Spleen (tissue), 11 donors: ENCODE data around the gene PCDHA7. TPM values are rescaled to one million over a fixed set of nuclear protein-coding genes. Genes with fewer than 3 reads are reported as not detected.

Experiments used
- DNase-seq: peaks from one replicate; pipeline ENCODE4 v3.0.0-alpha.2; 2020
- H3K27ac ChIP-seq, 8 donors: fragments of 200-600 bp; sonication (generic) in 7 of 8; 1 replicate in 4 of 8; 2 replicates in 4 of 8; pipeline versions ENCODE4 v1.5.0 to v1.8.0; 2016 to 2021; ENCODE audit warnings: inconsistent platforms in 4 of 8, mild to moderate bottlenecking in 4 of 8, moderate library complexity in 1 of 8
- H3K27me3 ChIP-seq, 7 donors: fragments of 200-600 bp; sonication (generic) in 6 of 7; replicated peaks in 1 of 7; 1 replicate in 4 of 7; 2 replicates in 3 of 7; pipeline versions ENCODE4 v1.5.0 to v1.8.0; 2016 to 2021; ENCODE audit warnings: inconsistent platforms in 3 of 7, mild to moderate bottlenecking in 1 of 7
- H3K36me3 ChIP-seq, 6 donors: fragments of 200-600 bp; sonication (generic) in 5 of 6; 1 replicate in 4 of 6; 2 replicates in 2 of 6; pipeline versions ENCODE4 v1.5.0 to v1.8.0; 2016 to 2021; ENCODE audit warnings: inconsistent platforms in 2 of 6
- H3K4me1 ChIP-seq, 6 donors: fragments of 200-600 bp; sonication (generic) in 5 of 6; 1 replicate in 3 of 6; 2 replicates in 3 of 6; pipeline versions ENCODE4 v1.5.0 to v1.8.0; 2016 to 2021; ENCODE audit warnings: inconsistent platforms in 3 of 6
- H3K4me3 ChIP-seq, 8 donors: fragments of 200-600 bp; sonication (generic) in 7 of 8; 1 replicate in 4 of 8; 2 replicates in 4 of 8; pipeline versions ENCODE4 v1.5.0 to v1.8.0; 2016 to 2021; ENCODE audit warnings: inconsistent platforms in 4 of 8, mild to moderate bottlenecking in 4 of 8, moderate library complexity in 2 of 8
- H3K9me3 ChIP-seq, 8 donors: fragments of 200-600 bp; sonication (generic) in 7 of 8; 1 replicate in 4 of 8; 2 replicates in 4 of 8; pipeline versions ENCODE4 v1.5.0 to v1.8.0; 2016 to 2021; ENCODE audit warnings: inconsistent platforms in 4 of 8
- CTCF ChIP-seq, 11 experiments: fragments of 200-600 bp in 7 of 11; fragments of 450-650 bp in 4 of 11; sonication (generic) in 4 of 11; IDR thresholded peaks in 8 of 11; conservative IDR thresholded peaks in 3 of 11; 1 replicate in 7 of 11; 2 replicates in 4 of 11; pipeline versions ENCODE4 v1.4.0 to v1.8.0; 2016 to 2021; ENCODE audit warnings: antibody characterized with exemption in 11 of 11, inconsistent platforms in 4 of 11, mild to moderate bottlenecking in 1 of 11
- POLR2A ChIP-seq, 3 donors: fragments of 450-650 bp; IDR thresholded peaks; one replicate each; pipeline ENCODE4 v1.5.1; 2017; ENCODE audit warnings: antibody characterized with exemption in 3 of 3, mild to moderate bottlenecking in 1 of 3
- POLR2AphosphoS5 ChIP-seq, 3 donors: sonication (generic); formaldehyde crosslinking; IDR thresholded peaks; one replicate each; pipeline ENCODE4 v1.5.1; 2017; ENCODE audit warnings: antibody characterized with exemption in 3 of 3
- WGBS, 5 donors: extraction: QIAGEN DNeasy Blood & Tissue Kit in 3 of 5; methylation state at CpG; one replicate each; pipeline versions ENCODE4 v1.1.5 to v1.1.7; 2013 to 2018; 5-methylcytosine and 5-hydroxymethylcytosine counted together
- intact Hi-C: fragments of 100-400 bp; cut with DNase I; formaldehyde crosslinking; loops from one replicate; pipeline ENCODE4 v1.15.0; 2023; ENCODE audit warnings: low total_unique reads
- polyA plus RNA-seq, 3 donors: library from polyadenylated mRNA; stranded (reverse); fragments of 200-250 nt; gene quantifications; one replicate each; pipeline ENCODE4 v1.2.1, GENCODE V29; 2013
- total RNA-seq, 7 donors: library from RNA; depleted of rRNA in 3 of 7; stranded (reverse); fragments of >200 nt in 3 of 7; fragmentation: NEBNext Ultra II Directional in 4 of 7; extraction: Animal tissue kit (Norgen Biotek cat#: 25700) in 4 of 7; gene quantifications; one replicate each; pipeline versions ENCODE4 v1.1.0 to v1.2.1, GENCODE V29; 2016 to 2021
- donor health status: healthy with polysubstance abuse.
- donor health status: DM: no; HTN: no; CAD: no; lungs with moderate emphysema.
- donor health status: DM: no; HTN: no; CAD: no.
- donor health status: Bipolar disorder and iron deficiency.
- donor health status: healthy.
- donor health status: DM: no; HTN: no; CAD: no.
- donor health status: DM: yes; HTN: yes; CAD: no.

Gene PCDHA7
- total and polyA plus RNA-seq, 10 donors: 0.03 to 0.72 (median 0.40) TPM; not detected in 2

DNA sequence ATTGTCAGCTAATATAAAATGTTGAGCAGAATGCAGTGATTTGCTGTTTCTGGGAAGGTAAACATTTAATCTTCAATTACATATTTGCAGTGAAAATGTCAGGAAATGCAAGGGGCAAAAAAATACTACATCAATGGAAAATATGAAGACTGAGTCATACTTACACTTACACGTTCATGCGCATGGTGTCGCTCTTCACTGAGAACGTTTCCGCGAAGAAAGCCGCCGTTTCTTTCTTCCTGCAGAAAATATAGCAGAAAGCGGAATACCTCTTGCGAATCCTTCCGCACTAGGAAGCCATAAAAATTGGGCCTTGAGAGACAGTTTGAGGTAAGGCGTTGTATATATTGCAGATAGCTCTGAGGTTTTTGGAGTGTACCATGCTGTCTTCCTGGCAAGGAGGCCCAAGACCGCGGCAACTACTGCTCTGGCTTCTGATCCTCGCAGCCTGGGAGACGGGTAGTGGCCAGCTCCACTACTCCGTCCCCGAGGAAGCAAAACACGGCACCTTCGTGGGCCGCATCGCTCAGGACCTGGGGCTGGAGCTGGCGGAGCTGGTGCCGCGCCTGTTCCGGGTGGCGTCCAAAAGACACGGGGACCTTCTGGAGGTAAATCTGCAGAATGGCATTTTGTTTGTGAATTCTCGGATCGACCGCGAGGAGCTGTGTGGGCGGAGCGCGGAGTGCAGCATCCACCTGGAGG, 48.0 kb downstream of the PCDHA7 start, which contains the start of gene PCDHA13:
PCDHA13 (plus strand) TSS at position 236 of the 702 bp plus-strand sequence; CDS start at position 381, 145 bp downstream.
- intact Hi-C loops: no loop called here
- DNase-seq: no peak
- Histone ChIP-seq H3K4me3 (peak within 1 kb of the TSS in 6 of 8 donors; percentile 3 to 53 (median 14)), H3K36me3 (no peaks in the 10 kb centered on the region), H3K4me1 (no peaks in the 10 kb centered on the region), H3K9me3 (peaks cover 0 to 76% (median 34%) of the 10 kb centered on the region in 8 donors), H3K27ac (no peak within 1 kb of the TSS), H3K27me3 (peaks cover 0 to 81% (median 5%) of the 10 kb centered on the region in 7 donors)
- 15 to 26% (median 20%) methylated on average over 25 to 35 of the region's 35 CpGs for WGBS, 5 donors
- peak in 2 of 11 experiments; percentile 20 to 32 for TF ChIP-seq CTCF (IDR thresholded peaks at IDR 0.05 in 8 of 11, conservative IDR thresholded peaks at IDR 0.05 in 3 of 11)
- no peak for TF ChIP-seq POLR2A (IDR thresholded peaks at IDR 0.05)
- no peak for TF ChIP-seq POLR2AphosphoS5 (IDR thresholded peaks at IDR 0.05)

DNA sequence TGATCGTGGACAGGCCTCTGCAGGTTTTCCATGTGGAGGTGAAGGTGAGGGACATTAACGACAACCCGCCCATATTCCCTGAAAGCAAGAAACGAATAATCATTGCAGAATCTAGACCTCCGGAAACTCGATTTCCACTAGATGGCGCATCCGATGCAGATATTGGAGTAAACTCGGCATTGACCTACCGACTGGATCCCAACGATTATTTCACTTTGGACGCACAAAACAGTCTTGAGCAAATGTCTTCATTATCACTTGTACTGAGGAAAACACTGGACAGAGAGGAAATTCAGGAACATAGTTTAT, 48.5 kb downstream of the PCDHA7 start:
- Histone ChIP-seq H3K36me3 (no peaks in the 10 kb centered on the region), H3K27ac (no peak overlapping the region), H3K4me3 (peak overlapping the region in 6 of 8 donors; percentile 3 to 53 (median 14)), H3K27me3 (peaks cover 0 to 80% (median 3%) of the 10 kb centered on the region in 7 donors), H3K9me3 (peaks cover 0 to 71% (median 29%) of the 10 kb centered on the region in 8 donors), H3K4me1 (no peaks in the 10 kb centered on the region)
- DNase-seq: no peak
- TF ChIP-seq POLR2AphosphoS5 (IDR thresholded peaks at IDR 0.05) (no peak), CTCF (IDR thresholded peaks at IDR 0.05 in 8 of 11, conservative IDR thresholded peaks at IDR 0.05 in 3 of 11) (no peak), POLR2A (IDR thresholded peaks at IDR 0.05) (no peak)
- 16 to 27% (median 21%) methylated on average over 12 of the region's 12 CpGs for WGBS, 5 donors
- intact Hi-C loops: no loop called here

GRCh38 chr5:140883373-140883772, 49.3 kb downstream of the PCDHA7 start:
- DNase-seq: no peak
- H3K27ac ChIP-seq: no peak overlapping the region
- peaks cover 0 to 63% (median 27%) of the 10 kb centered on the region in 8 donors for H3K9me3 ChIP-seq
- TF ChIP-seq POLR2AphosphoS5 (IDR thresholded peaks at IDR 0.05) (no peak), POLR2A (IDR thresholded peaks at IDR 0.05) (no peak), CTCF (IDR thresholded peaks at IDR 0.05 in 8 of 11, conservative IDR thresholded peaks at IDR 0.05 in 3 of 11) (no peak)
- H3K4me1 ChIP-seq: no peaks in the 10 kb centered on the region
- H3K36me3 ChIP-seq: no peaks in the 10 kb centered on the region
- no peak overlapping the region for H3K4me3 ChIP-seq
- intact Hi-C loops: no loop called here
- 40 to 82% (median 57%) methylated on average over 4 to 41 of the region's 41 CpGs for WGBS, 5 donors
- peaks cover 0 to 73% (median 3%) of the 10 kb centered on the region in 7 donors for H3K27me3 ChIP-seq

- 42 to 59% (median 52%) methylated on average over 46 to 79 of the region's 79 CpGs for WGBS, 5 donors
- TF ChIP-seq POLR2A (IDR thresholded peaks at IDR 0.05): no peak
- no peak for TF ChIP-seq POLR2AphosphoS5 (IDR thresholded peaks at IDR 0.05)
- TF ChIP-seq CTCF (IDR thresholded peaks at IDR 0.05 in 8 of 11, conservative IDR thresholded peaks at IDR 0.05 in 3 of 11): no peak
- peak; percentile 61 for DNase-seq
- no peaks in the 10 kb centered on the region for H3K4me1 ChIP-seq
- no peak overlapping the region for H3K4me3 ChIP-seq
- intact Hi-C loops: no loop called here
- H3K27me3 ChIP-seq: peaks cover 0 to 67% (median 3%) of the 10 kb centered on the region in 7 donors
- no peaks in the 10 kb centered on the region for H3K36me3 ChIP-seq
- peaks cover 0 to 56% (median 27%) of the 10 kb centered on the region in 8 donors for H3K9me3 ChIP-seq
- no peak overlapping the region for H3K27ac ChIP-seq
Observed at GRCh38 chr5:140883927-140884697, 50.0 kb downstream of the PCDHA7 start.
